Vagina (tissue), 2 donors: ENCODE data around the gene MAPK14. TPM values are rescaled to one million over a fixed set of nuclear protein-coding genes. Genes with fewer than 3 reads are reported as not detected.

Source experiments
- DNase-seq, 2 donors: peaks; one replicate each; pipeline ENCODE4 v3.0.0-alpha.2; 2017; ENCODE audit errors: extremely low spot score in 2 of 2
- H3K27ac ChIP-seq: fragments of 200-600 bp; sonication (generic); one replicate; pipeline ENCODE4 v1.5.1; 2019
- H3K27me3 ChIP-seq: fragments of 200-600 bp; sonication (generic); one replicate; pipeline ENCODE4 v1.5.1; 2019
- H3K36me3 ChIP-seq, 2 donors: fragments of 200-600 bp; sonication (generic); one replicate each; pipeline ENCODE4 v1.5.1; 2017 to 2019
- H3K4me1 ChIP-seq: fragments of 200-600 bp; sonication (generic); one replicate; pipeline ENCODE4 v1.5.1; 2019
- H3K4me3 ChIP-seq, 2 donors: fragments of 200-600 bp; sonication (generic); 1 replicate in 1 of 2; 2 replicates in 1 of 2; pipeline ENCODE4 v1.5.1; 2016 to 2019
- H3K9me3 ChIP-seq: fragments of 200-600 bp; sonication (generic); one replicate; pipeline ENCODE4 v1.5.1; 2019
- CTCF ChIP-seq, 3 experiments: fragments of 450-650 bp in 2 of 3; fragments of 200-600 bp in 1 of 3; sonication (generic) in 1 of 3; IDR thresholded peaks; one replicate each; pipeline ENCODE4 v1.5.1; 2017 to 2019; ENCODE audit warnings: antibody characterized with exemption in 3 of 3, mild to moderate bottlenecking in 2 of 3, moderate library complexity in 2 of 3
- POLR2A ChIP-seq, 2 donors: fragments of 450-650 bp; IDR thresholded peaks; one replicate each; pipeline ENCODE4 v1.6.1; 2017; ENCODE audit warnings: antibody characterized with exemption in 2 of 2, mild to moderate bottlenecking in 2 of 2, moderate library complexity in 2 of 2
- POLR2AphosphoS5 ChIP-seq, 2 donors: sonication (generic); formaldehyde crosslinking; IDR thresholded peaks; one replicate each; pipeline ENCODE4 v1.9.0; 2017; ENCODE audit warnings: antibody characterized with exemption in 2 of 2, mild to moderate bottlenecking in 2 of 2, low read depth in 1 of 2; ENCODE audit not compliant: insufficient read depth in 1 of 2
- intact Hi-C: fragments of 100-400 bp; cut with DNase I; formaldehyde crosslinking; loops from one replicate; pipeline ENCODE4 v1.15.1; 2023
- total RNA-seq: library from RNA; depleted of rRNA; stranded (reverse); fragments of >200 nt; gene quantifications from one replicate; pipeline ENCODE4 v1.2.3, GENCODE V29; 2016

Gene MAPK14
- total RNA-seq, 1 donor from 2014 or later: 71.9 TPM

DNA sequence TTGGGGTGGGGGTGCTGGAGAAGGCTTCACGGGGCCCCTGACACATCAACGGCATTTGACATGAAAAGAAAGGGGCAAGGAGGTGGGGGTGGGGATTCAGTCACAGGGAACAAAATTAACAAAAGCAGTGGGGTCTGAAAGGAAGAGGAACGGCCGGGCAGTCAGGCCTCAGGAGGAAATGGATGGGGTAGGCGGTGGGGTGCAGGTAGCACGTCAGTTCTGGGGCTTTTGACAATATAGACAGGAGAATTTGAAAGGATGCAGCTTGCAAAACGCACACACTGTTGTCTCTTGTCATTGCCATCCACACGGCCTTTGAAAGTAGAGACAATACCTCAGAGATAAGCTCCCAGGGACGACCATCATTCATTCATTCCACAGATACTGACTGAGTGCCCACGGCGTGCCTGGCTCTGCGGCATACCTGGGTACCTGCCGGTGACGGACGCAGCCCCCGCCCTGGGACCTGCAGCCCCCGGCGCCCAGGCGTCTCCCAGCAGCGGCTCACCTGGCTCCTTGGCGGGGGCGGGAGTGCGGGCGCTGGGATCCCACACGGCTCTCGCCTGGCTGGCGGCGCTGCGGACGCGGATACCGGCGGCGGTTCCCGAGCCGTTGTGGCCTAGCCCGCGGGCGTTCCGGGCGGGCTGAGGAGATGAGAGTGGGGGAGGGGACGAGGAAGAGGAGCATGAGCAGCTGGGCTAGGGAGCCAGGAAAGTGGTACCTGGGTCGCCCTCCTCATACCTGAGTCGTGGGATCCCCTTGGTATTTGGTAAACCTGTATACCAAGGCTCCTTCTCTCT lies 3.4 kb upstream of the MAPK14 start, which contains the start of gene SLC26A8:
SLC26A8 (minus strand) TSS at position 646 of the 800 bp plus-strand sequence. CDS start 4,934 bp downstream, outside the sequence.
- Histone ChIP-seq H3K4me1 (peaks cover 3% of the 10 kb centered on the region), H3K4me3 (no peak within 1 kb of the TSS), H3K27ac (no peak within 1 kb of the TSS), H3K27me3 (no peaks in the 10 kb centered on the region), H3K9me3 (no peaks in the 10 kb centered on the region), H3K36me3 (no peaks in the 10 kb centered on the region)
- intact Hi-C loops: no loop called here
- DNase-seq: no peak
- TF ChIP-seq POLR2A (IDR thresholded peaks at IDR 0.05): no peak

GRCh38 chr6:36025260-36025931 lies 2.2 kb upstream of the MAPK14 start:
- H3K27me3 ChIP-seq: no peaks in the 10 kb centered on the region
- DNase-seq: no peak
- H3K9me3 ChIP-seq: no peaks in the 10 kb centered on the region
- no peaks in the 10 kb centered on the region for H3K36me3 ChIP-seq
- TF ChIP-seq POLR2A (IDR thresholded peaks at IDR 0.05) (no peak), CTCF (IDR thresholded peaks at IDR 0.05) (no peak), POLR2AphosphoS5 (IDR thresholded peaks at IDR 0.05; ENCODE audit: insufficient read depth in 1 of 2, low read depth in 1 of 2) (no peak)
- no peak overlapping the region for H3K4me3 ChIP-seq
- intact Hi-C loops: no loop called here
- no peak overlapping the region for H3K27ac ChIP-seq
- H3K4me1 ChIP-seq: peaks cover 15% of the 10 kb centered on the region

DNA sequence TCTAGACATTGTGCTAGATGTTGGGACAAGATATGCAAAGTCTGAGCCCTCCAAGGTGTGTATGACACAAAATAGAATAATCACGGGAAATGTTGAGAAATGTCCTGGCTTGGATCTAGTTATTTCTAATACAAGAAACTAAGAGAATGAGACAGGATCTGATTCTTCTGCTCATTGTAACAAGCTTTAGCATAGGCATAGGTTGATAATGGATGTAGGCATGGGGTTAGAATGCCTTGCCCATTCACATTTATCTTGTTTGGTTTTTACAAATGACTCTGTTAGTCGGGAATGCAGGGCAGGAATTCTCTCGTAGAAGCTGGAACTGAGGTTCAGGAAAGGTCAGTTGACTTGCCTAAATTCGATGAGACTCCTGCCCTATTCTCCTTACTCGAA lies 1.7 kb upstream of the MAPK14 start:
- no peaks in the 10 kb centered on the region for H3K9me3 ChIP-seq
- H3K36me3 ChIP-seq: no peaks in the 10 kb centered on the region
- no peak overlapping the region for H3K4me3 ChIP-seq
- no peak for TF ChIP-seq POLR2AphosphoS5 (IDR thresholded peaks at IDR 0.05; ENCODE audit: insufficient read depth in 1 of 2, low read depth in 1 of 2)
- no peak for TF ChIP-seq POLR2A (IDR thresholded peaks at IDR 0.05)
- no peak for TF ChIP-seq CTCF (IDR thresholded peaks at IDR 0.05)
- intact Hi-C loops: loop anchor here (2.0 kb wide), 1 partner anchor 171 kb away; the partner anchor contains the start of gene BRPF3
- peaks cover 20% of the 10 kb centered on the region for H3K4me1 ChIP-seq
- H3K27me3 ChIP-seq: no peaks in the 10 kb centered on the region
- no peak overlapping the region for H3K27ac ChIP-seq
- no peak for DNase-seq

GRCh38 chr6:36028088-36028876 lies 674 bp downstream of the MAPK14 start:
- Histone ChIP-seq H3K4me1 (peaks cover 44% of the 10 kb centered on the region), H3K9me3 (no peaks in the 10 kb centered on the region), H3K27me3 (no peaks in the 10 kb centered on the region), H3K4me3 (peak overlapping the region; percentile 87 to 95), H3K27ac (peak overlapping the region; percentile 97), H3K36me3 (no peaks in the 10 kb centered on the region)
- no peak for DNase-seq
- intact Hi-C loops: no loop called here
- TF ChIP-seq POLR2A (IDR thresholded peaks at IDR 0.05): no peak
- peak in 1 of 2 donors; percentile 45 for TF ChIP-seq POLR2AphosphoS5 (IDR thresholded peaks at IDR 0.05; ENCODE audit: insufficient read depth in 1 of 2, low read depth in 1 of 2)
- TF ChIP-seq CTCF (IDR thresholded peaks at IDR 0.05): no peak

- peak overlapping the region; percentile 97 for H3K27ac ChIP-seq
- no peak for DNase-seq
- H3K36me3 ChIP-seq: no peaks in the 10 kb centered on the region
- H3K4me3 ChIP-seq: peak overlapping the region; percentile 87 to 95
- TF ChIP-seq POLR2AphosphoS5 (IDR thresholded peaks at IDR 0.05; ENCODE audit: insufficient read depth in 1 of 2, low read depth in 1 of 2) (peak in 1 of 2 donors; percentile 18), CTCF (IDR thresholded peaks at IDR 0.05) (no peak), POLR2A (IDR thresholded peaks at IDR 0.05) (no peak)
- no peaks in the 10 kb centered on the region for H3K9me3 ChIP-seq
- intact Hi-C loops: no loop called here
- H3K4me1 ChIP-seq: peaks cover 50% of the 10 kb centered on the region
- H3K27me3 ChIP-seq: no peaks in the 10 kb centered on the region
Observed at GRCh38 chr6:36028877-36029324, 1.3 kb downstream of the MAPK14 start.
